D341Med (cell line): ENCODE measurements around the gene DIPK1C.

Experiments used
- DNase-seq: peaks from one replicate; pipeline ENCODE4 v3.0.0; 2012; ENCODE audit warnings: low spot score

The DIPK1C gene

GRCh38 chr18:74418023-74418422 lies 39.1 kb downstream of the DIPK1C start:
- DNase-seq = no peak

GRCh38 chr18:74416124-74416523 lies 41.0 kb downstream of the DIPK1C start:
- no peak for DNase-seq

GRCh38 chr18:74414953-74415515 lies 42.1 kb downstream of the DIPK1C start:
- no peak for DNase-seq

- no peak for DNase-seq
These were observed 43.3 kb downstream of the DIPK1C start for GRCh38 chr18:74413836-74414235.

- DNase-seq = no peak
These were observed 44.8 kb downstream of the DIPK1C start for GRCh38 chr18:74412116-74412880.

GRCh38 chr18:74411475-74411874 lies 45.6 kb downstream of the DIPK1C start:
- no peak for DNase-seq

GRCh38 chr18:74410441-74410992 lies 46.6 kb downstream of the DIPK1C start:
- DNase-seq = no peak

GRCh38 chr18:74407888-74408287 lies 49.2 kb downstream of the DIPK1C start:
- DNase-seq = no peak

- no peak for DNase-seq
These were observed 54.2 kb downstream of the DIPK1C start for GRCh38 chr18:74402806-74403433.

GRCh38 chr18:74400813-74401212 lies 56.3 kb downstream of the DIPK1C start:
- DNase-seq = no peak

GRCh38 chr18:74399091-74399887 lies 57.8 kb downstream of the DIPK1C start:
- DNase-seq = no peak

GRCh38 chr18:74397572-74397971 lies 59.5 kb downstream of the DIPK1C start:
- DNase-seq = no peak

GRCh38 chr18:74396171-74397169 lies 60.6 kb downstream of the DIPK1C start:
- no peak for DNase-seq

- no peak for DNase-seq
These were observed 61.4 kb downstream of the DIPK1C start for GRCh38 chr18:74395648-74396154.

- DNase-seq = no peak
These were observed 62.1 kb downstream of the DIPK1C start for GRCh38 chr18:74395006-74395405.

- DNase-seq = no peak
These were observed 64.8 kb downstream of the DIPK1C start for GRCh38 chr18:74392323-74392722.

GRCh38 chr18:74390900-74391299 lies 66.2 kb downstream of the DIPK1C start:
- no peak for DNase-seq

- DNase-seq = no peak
These were observed 67.1 kb downstream of the DIPK1C start for GRCh38 chr18:74389991-74390390.

GRCh38 chr18:74389171-74389927 lies 67.8 kb downstream of the DIPK1C start:
- DNase-seq = no peak

GRCh38 chr18:74388227-74388626 lies 68.9 kb downstream of the DIPK1C start:
- no peak for DNase-seq
